Neuron (in vitro differentiated cells): Measurements from ENCODE around the gene ETFB.

ENCODE experiments used
- H2AFZ ChIP-seq: one replicate; pipeline ENCODE4 v1.6.1; 2013; ENCODE audit warnings: low read depth, mild to moderate bottlenecking, inconsistent platforms, low read length, moderate library complexity
- H3K27me3 ChIP-seq: one replicate; pipeline ENCODE4 v1.6.1; 2013; ENCODE audit warnings: low read length; ENCODE audit not compliant: insufficient read depth
- H3K36me3 ChIP-seq: one replicate; pipeline ENCODE4 v1.6.1; 2013; ENCODE audit warnings: low read length; ENCODE audit not compliant: insufficient read depth
- H3K4me1 ChIP-seq: one replicate; pipeline ENCODE4 v1.6.1; 2013; ENCODE audit warnings: low read length; ENCODE audit not compliant: insufficient read depth
- H3K4me3 ChIP-seq: 2 replicates; pipeline ENCODE4 v1.5.1; 2013; ENCODE audit warnings: mild to moderate bottlenecking, low read length, moderate library complexity
- H3K9me3 ChIP-seq: one replicate; pipeline ENCODE4 v1.6.1; 2013; ENCODE audit warnings: low read length

ETFB gene

GRCh38 chr19:51338563-51339312 is 27.4 kb downstream of the ETFB start:
- H3K4me1 ChIP-seq: no peaks in the 10 kb centered on the region
- H3K36me3 ChIP-seq: no peaks in the 10 kb centered on the region
- H3K27me3 ChIP-seq: peaks cover 3% of the 10 kb centered on the region
- no peaks in the 10 kb centered on the region for H3K9me3 ChIP-seq
- peak overlapping the region; percentile 93 for H2AFZ ChIP-seq
- H3K4me3 ChIP-seq: peak overlapping the region; percentile 62

- peaks cover 3% of the 10 kb centered on the region for H3K27me3 ChIP-seq
- no peaks in the 10 kb centered on the region for H3K36me3 ChIP-seq
- H3K4me3 ChIP-seq: peak overlapping the region; percentile 62
- no peak overlapping the region for H2AFZ ChIP-seq
- H3K4me1 ChIP-seq: no peaks in the 10 kb centered on the region
- H3K9me3 ChIP-seq: no peaks in the 10 kb centered on the region
Observed at GRCh38 chr19:51337861-51338562, 28.2 kb downstream of the ETFB start.

GRCh38 chr19:51337141-51337860 is 28.9 kb downstream of the ETFB start:
- Histone ChIP-seq H3K36me3 (no peaks in the 10 kb centered on the region), H2AFZ (no peak overlapping the region), H3K9me3 (no peaks in the 10 kb centered on the region), H3K4me1 (no peaks in the 10 kb centered on the region), H3K4me3 (no peak overlapping the region), H3K27me3 (peaks cover 3% of the 10 kb centered on the region)

- Histone ChIP-seq H2AFZ (no peak overlapping the region), H3K4me3 (no peak overlapping the region), H3K27me3 (no peaks in the 10 kb centered on the region), H3K4me1 (no peaks in the 10 kb centered on the region), H3K36me3 (no peaks in the 10 kb centered on the region), H3K9me3 (no peaks in the 10 kb centered on the region)
Observed at GRCh38 chr19:51333836-51334460, 32.2 kb downstream of the ETFB start.

- H3K4me1 ChIP-seq: no peaks in the 10 kb centered on the region
Observed at GRCh38 chr19:51331716-51332115, 34.5 kb downstream of the ETFB start.

GRCh38 chr19:51331193-51331592 is 35.0 kb downstream of the ETFB start:
- Histone ChIP-seq H3K4me3 (no peak overlapping the region), H3K4me1 (no peaks in the 10 kb centered on the region), H3K27me3 (peaks cover 8% of the 10 kb centered on the region), H2AFZ (no peak overlapping the region), H3K9me3 (no peaks in the 10 kb centered on the region), H3K36me3 (no peaks in the 10 kb centered on the region)

More at GRCh38 chr19:51331716-51332115, 34.5 kb downstream of the ETFB start:
- H3K36me3 ChIP-seq: no peaks in the 10 kb centered on the region
- H3K4me3 ChIP-seq: no peak overlapping the region
- H3K27me3 ChIP-seq: peaks cover 8% of the 10 kb centered on the region
- H2AFZ ChIP-seq: no peak overlapping the region
- H3K9me3 ChIP-seq: no peaks in the 10 kb centered on the region

GRCh38 chr19:51330366-51330765 is 35.8 kb downstream of the ETFB start:
- no peak overlapping the region for H3K4me3 ChIP-seq
- H3K36me3 ChIP-seq: no peaks in the 10 kb centered on the region
- peaks cover 8% of the 10 kb centered on the region for H3K27me3 ChIP-seq
- H3K9me3 ChIP-seq: no peaks in the 10 kb centered on the region
- H3K4me1 ChIP-seq: no peaks in the 10 kb centered on the region
- no peak overlapping the region for H2AFZ ChIP-seq

GRCh38 chr19:51329411-51329810 is 36.8 kb downstream of the ETFB start:
- H3K4me1 ChIP-seq: no peaks in the 10 kb centered on the region
- H3K9me3 ChIP-seq: no peaks in the 10 kb centered on the region
- H3K36me3 ChIP-seq: no peaks in the 10 kb centered on the region
- H3K4me3 ChIP-seq: no peak overlapping the region
- H3K27me3 ChIP-seq: peaks cover 10% of the 10 kb centered on the region
- H2AFZ ChIP-seq: no peak overlapping the region

GRCh38 chr19:51327066-51328001 is 38.9 kb downstream of the ETFB start:
- no peak overlapping the region for H2AFZ ChIP-seq

GRCh38 chr19:51326216-51327065 is 39.7 kb downstream of the ETFB start:
- peaks cover 12% of the 10 kb centered on the region for H3K27me3 ChIP-seq
- no peaks in the 10 kb centered on the region for H3K9me3 ChIP-seq
- H2AFZ ChIP-seq: no peak overlapping the region
- H3K4me1 ChIP-seq: no peaks in the 10 kb centered on the region
- no peaks in the 10 kb centered on the region for H3K36me3 ChIP-seq
- H3K4me3 ChIP-seq: no peak overlapping the region

More at GRCh38 chr19:51327066-51328001, 38.9 kb downstream of the ETFB start:
- Histone ChIP-seq H3K27me3 (peaks cover 12% of the 10 kb centered on the region), H3K4me1 (no peaks in the 10 kb centered on the region), H3K4me3 (no peak overlapping the region), H3K9me3 (no peaks in the 10 kb centered on the region), H3K36me3 (no peaks in the 10 kb centered on the region)

GRCh38 chr19:51325161-51325976 is 40.8 kb downstream of the ETFB start:
- Histone ChIP-seq H3K36me3 (no peaks in the 10 kb centered on the region), H3K4me3 (no peak overlapping the region), H3K9me3 (no peaks in the 10 kb centered on the region), H3K4me1 (peaks cover 2% of the 10 kb centered on the region), H2AFZ (no peak overlapping the region), H3K27me3 (peaks cover 14% of the 10 kb centered on the region)
